DOHH2 (cell line): Measurements from ENCODE around the gene PLG.
"Not testable (repeated sequence)": the region's sequence is repeated elsewhere in the genome, so short reads cannot be mapped to it uniquely, and the experiment has no call there.

Experiments
- H3F3A ChIP-seq: fragments of 200-600 bp; sonication (generic), shearing (Covaris generic); 2 replicates; pipeline ENCODE4 v1.6.0; 2016; ENCODE audit warnings: antibody characterized with exemption, mild to moderate bottlenecking; ENCODE audit not compliant: control insufficient read depth, insufficient read depth
- H3K27ac ChIP-seq: fragments of 200-600 bp; sonication (generic); 2 replicates; pipeline ENCODE4 v1.5.1; 2014; ENCODE audit warnings: low read depth, mild to moderate bottlenecking, low read length, moderate library complexity
- H3K27me3 ChIP-seq: fragments of 200-600 bp; sonication (generic); 2 replicates; pipeline ENCODE4 v1.6.1; 2014; ENCODE audit warnings: mild to moderate bottlenecking, low read length, mixed read lengths; ENCODE audit not compliant: control insufficient read depth
- H3K36me3 ChIP-seq: fragments of 200-600 bp; sonication (generic); 2 replicates; pipeline ENCODE4 v1.6.1; 2014; ENCODE audit warnings: mild to moderate bottlenecking, low read length, moderate library complexity, mixed read lengths; ENCODE audit not compliant: control insufficient read depth
- H3K4me1 ChIP-seq: fragments of 200-600 bp; sonication (generic); 2 replicates; pipeline ENCODE4 v1.6.1; 2014; ENCODE audit warnings: mild to moderate bottlenecking, low read length, mixed read lengths; ENCODE audit not compliant: control insufficient read depth
- H3K4me2 ChIP-seq: fragments of 200-600 bp; sonication (generic); 2 replicates; pipeline ENCODE4 v1.6.0; 2014; ENCODE audit warnings: mild to moderate bottlenecking, low read length, moderate library complexity
- H3K4me3 ChIP-seq: fragments of 200-600 bp; sonication (generic); 2 replicates; pipeline ENCODE4 v1.5.1; 2014; ENCODE audit warnings: mild to moderate bottlenecking, low read length, mixed read lengths
- H3K79me2 ChIP-seq: fragments of 200-600 bp; sonication (generic); 2 replicates; pipeline ENCODE4 v1.6.1; 2014; ENCODE audit warnings: mild to moderate bottlenecking, low read length, mixed read lengths; ENCODE audit not compliant: control insufficient read depth
- H3K9me2 ChIP-seq: fragments of 200-600 bp; sonication (generic); replicated peaks from 2 replicates; pipeline ENCODE4 v1.6.1; 2014; ENCODE audit warnings: mild to moderate bottlenecking, low read length, mixed read lengths; ENCODE audit not compliant: control insufficient read depth
- H3K9me3 ChIP-seq: fragments of 200-600 bp; sonication (generic); 2 replicates; pipeline ENCODE4 v1.6.1; 2014; ENCODE audit warnings: antibody characterized with exemption, low read length, mixed read lengths; ENCODE audit not compliant: control insufficient read depth, insufficient read depth
- H4K20me1 ChIP-seq: fragments of 200-600 bp; sonication (generic); 2 replicates; pipeline ENCODE4 v1.6.0; 2014; ENCODE audit warnings: low read depth, mild to moderate bottlenecking, antibody characterized with exemption, low read length, moderate library complexity; ENCODE audit not compliant: control insufficient read depth, insufficient read depth
- CTCF ChIP-seq: fragments of 200-600 bp; sonication (generic); IDR thresholded peaks from one replicate; pipeline ENCODE4 v1.5.1; 2014; ENCODE audit warnings: antibody characterized with exemption, mild to moderate bottlenecking, low read depth, low read length; ENCODE audit not compliant: poor library complexity, severe bottlenecking
- EZH2phosphoT487 ChIP-seq: fragments of 200-600 bp; sonication (generic); IDR thresholded peaks from 2 replicates; pipeline ENCODE4 v1.6.1; 2017; ENCODE audit warnings: borderline replicate concordance, mild to moderate bottlenecking, antibody characterized with exemption, low read length, moderate library complexity, mixed read lengths

Gene PLG

GRCh38 chr6:160678230-160678629, 23.8 kb upstream of the PLG start:
- TF ChIP-seq CTCF, result no peak
- Histone ChIP-seq H3K36me3 (no peaks in the 10 kb centered on the region), H3F3A (no peaks in the 10 kb centered on the region), H3K9me3 (no peaks in the 10 kb centered on the region), H3K79me2 (no peaks in the 10 kb centered on the region), H3K4me2 (no peak overlapping the region), H3K9me2 (no peaks in the 10 kb centered on the region), H3K27me3 (no peaks in the 10 kb centered on the region), H3K27ac (no peak overlapping the region), H3K4me3 (no peak overlapping the region), H4K20me1 (no peaks in the 10 kb centered on the region), H3K4me1 (no peaks in the 10 kb centered on the region)

- Histone ChIP-seq H3K27ac (no peak overlapping the region), H3K9me3 (no peaks in the 10 kb centered on the region), H3K4me1 (no peaks in the 10 kb centered on the region), H3K36me3 (no peaks in the 10 kb centered on the region), H4K20me1 (no peaks in the 10 kb centered on the region), H3K79me2 (no peaks in the 10 kb centered on the region), H3F3A (no peaks in the 10 kb centered on the region), H3K9me2 (no peaks in the 10 kb centered on the region), H3K27me3 (no peaks in the 10 kb centered on the region), H3K4me2 (no peak overlapping the region), H3K4me3 (no peak overlapping the region)
- TF ChIP-seq CTCF (no peak), EZH2phosphoT487 (no peak)
These were observed 23.2 kb upstream of the PLG start for GRCh38 chr6:160678744-160679401.

GRCh38 chr6:160679402-160679769, 22.7 kb upstream of the PLG start:
- no peaks in the 10 kb centered on the region for H3K9me3 ChIP-seq
- TF ChIP-seq EZH2phosphoT487 (no peak), CTCF (no peak)
- no peaks in the 10 kb centered on the region for H3K4me1 ChIP-seq
- no peaks in the 10 kb centered on the region for H3K27me3 ChIP-seq
- H3K36me3 ChIP-seq, result no peaks in the 10 kb centered on the region
- no peak overlapping the region for H3K4me3 ChIP-seq
- H3K9me2 ChIP-seq, result no peaks in the 10 kb centered on the region
- no peaks in the 10 kb centered on the region for H4K20me1 ChIP-seq
- no peak overlapping the region for H3K4me2 ChIP-seq
- no peak overlapping the region for H3K27ac ChIP-seq
- H3K79me2 ChIP-seq, result no peaks in the 10 kb centered on the region
- H3F3A ChIP-seq, result no peaks in the 10 kb centered on the region

GRCh38 chr6:160685101-160685761, 16.8 kb upstream of the PLG start:
- not testable (repeated sequence) for H3K4me2 ChIP-seq, H3K79me2 ChIP-seq, H3K27me3 ChIP-seq, H3K4me1 ChIP-seq, H3K9me2 ChIP-seq, H4K20me1 ChIP-seq, H3K4me3 ChIP-seq, H3F3A ChIP-seq, H3K27ac ChIP-seq, H3K9me3 ChIP-seq, H3K36me3 ChIP-seq
